Neuronal stem cell (in vitro differentiated cells): Measurements from ENCODE around the gene DAPK1.

Source experiments
- DNase-seq: peaks from one replicate; pipeline ENCODE4 v3.0.0-alpha.2; 2013; ENCODE audit warnings: low spot score
- H2AFZ ChIP-seq: one replicate; pipeline ENCODE4 v1.6.1; 2013; ENCODE audit warnings: mild to moderate bottlenecking, low read length, inconsistent platforms
- H2AK5ac ChIP-seq: 2 replicates; pipeline ENCODE4 v1.6.1; 2013; ENCODE audit warnings: low read depth, mild to moderate bottlenecking, inconsistent platforms, low read length, moderate library complexity, mixed read lengths
- H2BK120ac ChIP-seq: 2 replicates; pipeline ENCODE4 v1.6.1; 2013; ENCODE audit warnings: low read depth, mild to moderate bottlenecking, inconsistent platforms, low read length, moderate library complexity, mixed read lengths
- H2BK12ac ChIP-seq: one replicate; pipeline ENCODE4 v1.6.1; 2013; ENCODE audit warnings: low read length, inconsistent platforms
- H2BK15ac ChIP-seq: 2 replicates; pipeline ENCODE4 v1.6.1; 2013; ENCODE audit warnings: mild to moderate bottlenecking, low read length, inconsistent platforms, mixed read lengths
- H2BK5ac ChIP-seq: one replicate; pipeline ENCODE4 v1.6.1; 2013; ENCODE audit warnings: inconsistent platforms, mild to moderate bottlenecking, low read length, moderate library complexity
- H3K14ac ChIP-seq: one replicate; pipeline ENCODE4 v1.6.1; 2013; ENCODE audit warnings: low read length, inconsistent platforms
- H3K18ac ChIP-seq: 2 replicates; pipeline ENCODE4 v1.6.1; 2013; ENCODE audit warnings: low read length, inconsistent platforms
- H3K23ac ChIP-seq: 2 replicates; pipeline ENCODE4 v1.6.1; 2013; ENCODE audit warnings: low read depth, mild to moderate bottlenecking, mixed read lengths, low read length, inconsistent platforms; ENCODE audit not compliant: poor library complexity
- H3K27ac ChIP-seq: replicated peaks from 3 replicates; pipeline ENCODE4 v1.5.1; 2013; ENCODE audit warnings: low read length, inconsistent platforms
- H3K27me3 ChIP-seq, 3 experiments: 2 replicates each; pipeline ENCODE4 v1.6.1; 2013; ENCODE audit warnings: low read length in 3 of 3, mild to moderate bottlenecking in 2 of 3, inconsistent platforms in 1 of 3, low read depth in 1 of 3, mixed read lengths in 1 of 3, moderate library complexity in 1 of 3; ENCODE audit not compliant: control insufficient read depth in 3 of 3, insufficient read depth in 3 of 3
- H3K36me3 ChIP-seq, 2 donors: replicated peaks in 1 of 2; 2 replicates each; pipeline ENCODE4 v1.6.1; 2013; ENCODE audit warnings: low read length in 2 of 2; ENCODE audit not compliant: control insufficient read depth in 2 of 2, insufficient read depth in 2 of 2
- H3K4ac ChIP-seq: 2 replicates; pipeline ENCODE4 v1.6.1; 2013; ENCODE audit warnings: inconsistent platforms, mild to moderate bottlenecking, low read length, moderate library complexity
- H3K4me1 ChIP-seq, 2 donors: 1 replicate in 1 of 2; 2 replicates in 1 of 2; pipeline ENCODE4 v1.6.1; 2013; ENCODE audit warnings: low read length in 2 of 2, low read depth in 1 of 2; ENCODE audit not compliant: control insufficient read depth in 2 of 2, insufficient read depth in 1 of 2
- H3K4me2 ChIP-seq: one replicate; pipeline ENCODE4 v1.6.1; 2013; ENCODE audit warnings: mild to moderate bottlenecking, low read length, inconsistent platforms; ENCODE audit not compliant: insufficient read depth, poor library complexity, severe bottlenecking
- H3K4me3 ChIP-seq, 2 donors: 2 replicates each; pipeline ENCODE4 v1.5.1; 2013; ENCODE audit warnings: low read length in 2 of 2, mild to moderate bottlenecking in 2 of 2, inconsistent platforms in 1 of 2, moderate library complexity in 1 of 2
- H3K79me1 ChIP-seq: one replicate; pipeline ENCODE4 v1.6.1; 2013; ENCODE audit warnings: low read depth, mild to moderate bottlenecking, inconsistent platforms, low read length, moderate library complexity
- H3K9ac ChIP-seq: one replicate; pipeline ENCODE4 v1.6.1; 2013; ENCODE audit warnings: mild to moderate bottlenecking, low read depth, low read length, inconsistent platforms; ENCODE audit not compliant: poor library complexity
- H3K9me3 ChIP-seq, 2 donors: replicated peaks in 1 of 2; 2 replicates each; pipeline versions ENCODE3 to v1.6.1; 2013; ENCODE audit warnings: low read length in 2 of 2, mild to moderate bottlenecking in 2 of 2, inconsistent platforms in 1 of 2, low read depth in 1 of 2, mixed read lengths in 1 of 2, moderate library complexity in 1 of 2; ENCODE audit not compliant: control insufficient read depth in 2 of 2, insufficient read depth in 1 of 2
- H4K8ac ChIP-seq: one replicate; pipeline ENCODE4 v1.6.1; 2013; ENCODE audit warnings: low read depth, mild to moderate bottlenecking, inconsistent platforms, low read length, moderate library complexity
- H4K91ac ChIP-seq: one replicate; pipeline ENCODE4 v1.6.1; 2013; ENCODE audit warnings: low read length, low read depth, mild to moderate bottlenecking, inconsistent platforms; ENCODE audit not compliant: poor library complexity
- WGBS, 2 donors: extraction: QIAGEN DNeasy Blood & Tissue Kit; methylation state at CpG; one replicate each; pipeline ENCODE4 v1.1.7; 2013; ENCODE audit warnings: missing lambda C conversion rate in 2 of 2, mixed read lengths in 1 of 2; ENCODE audit not compliant: insufficient read length in 2 of 2, insufficient replicate concordance in 1 of 2; ENCODE audit errors: extremely low coverage in 2 of 2; 5-methylcytosine and 5-hydroxymethylcytosine counted together

The DAPK1 gene

GRCh38 chr9:87749335-87750035 is 251.8 kb downstream of the DAPK1 start:
- WGBS, 2 donors = no CpG with 5 or more reads among the region's 5 CpGs

GRCh38 chr9:87750726-87751125 is 253.1 kb downstream of the DAPK1 start:
- no peak overlapping the region for H2AK5ac ChIP-seq
- H2BK15ac ChIP-seq = no peak overlapping the region
- H3K36me3 ChIP-seq = no peaks in the 10 kb centered on the region
- no peak overlapping the region for H3K18ac ChIP-seq
- H3K4ac ChIP-seq = no peak overlapping the region
- no peak overlapping the region for H3K9ac ChIP-seq
- H2AFZ ChIP-seq = no peak overlapping the region
- no peak overlapping the region for H3K14ac ChIP-seq
- no peak for DNase-seq
- no peaks in the 10 kb centered on the region for H3K9me3 ChIP-seq
- H3K4me3 ChIP-seq = no peak overlapping the region
- H4K91ac ChIP-seq = no peak overlapping the region
- no peak overlapping the region for H3K23ac ChIP-seq
- no peak overlapping the region for H2BK12ac ChIP-seq
- peaks cover 0 to 3% of the 10 kb centered on the region in 2 donors for H3K4me1 ChIP-seq
- H2BK120ac ChIP-seq = no peak overlapping the region
- H2BK5ac ChIP-seq = no peak overlapping the region
- no peak overlapping the region for H3K27ac ChIP-seq
- no peak overlapping the region for H4K8ac ChIP-seq
- H3K27me3 ChIP-seq = no peaks in the 10 kb centered on the region
- no CpG with 5 or more reads among the region's 2 CpGs for WGBS, 2 donors
- H3K79me1 ChIP-seq = no peaks in the 10 kb centered on the region
- no peak overlapping the region for H3K4me2 ChIP-seq

More at GRCh38 chr9:87749335-87750035, 251.8 kb downstream of the DAPK1 start:
- Histone ChIP-seq H4K91ac (no peak overlapping the region), H2AK5ac (no peak overlapping the region), H2BK5ac (no peak overlapping the region), H2BK12ac (no peak overlapping the region), H3K79me1 (no peaks in the 10 kb centered on the region), H3K4ac (no peak overlapping the region), H3K4me3 (no peak overlapping the region), H3K9ac (no peak overlapping the region), H3K18ac (no peak overlapping the region), H3K27me3 (no peaks in the 10 kb centered on the region), H3K4me1 (peaks cover 0 to 3% of the 10 kb centered on the region in 2 donors), H3K14ac (no peak overlapping the region), H3K23ac (no peak overlapping the region), H3K9me3 (no peaks in the 10 kb centered on the region), H3K4me2 (no peak overlapping the region), H4K8ac (no peak overlapping the region), H2AFZ (no peak overlapping the region), H2BK15ac (no peak overlapping the region), H3K27ac (no peak overlapping the region), H3K36me3 (no peaks in the 10 kb centered on the region), H2BK120ac (no peak overlapping the region)
- DNase-seq = no peak

GRCh38 chr9:87751423-87751822 is 253.8 kb downstream of the DAPK1 start:
- Histone ChIP-seq H3K27me3 (no peaks in the 10 kb centered on the region), H4K8ac (no peak overlapping the region), H2BK120ac (no peak overlapping the region), H3K4me2 (no peak overlapping the region), H3K27ac (no peak overlapping the region), H2BK5ac (no peak overlapping the region), H3K14ac (no peak overlapping the region), H3K79me1 (no peaks in the 10 kb centered on the region), H3K9ac (no peak overlapping the region), H2AFZ (no peak overlapping the region), H3K36me3 (no peaks in the 10 kb centered on the region), H3K4me3 (no peak overlapping the region), H2BK12ac (no peak overlapping the region), H3K18ac (no peak overlapping the region), H3K4me1 (peaks cover 0 to 3% of the 10 kb centered on the region in 2 donors), H2BK15ac (no peak overlapping the region), H3K4ac (no peak overlapping the region), H3K9me3 (no peaks in the 10 kb centered on the region), H2AK5ac (no peak overlapping the region), H3K23ac (no peak overlapping the region), H4K91ac (no peak overlapping the region)
- WGBS, 2 donors = no CpG with 5 or more reads among the region's 3 CpGs
- DNase-seq = no peak

GRCh38 chr9:87751868-87752267 is 254.2 kb downstream of the DAPK1 start:
- no peak for DNase-seq
- WGBS, 2 donors = no CpG with 5 or more reads among the region's 4 CpGs
- Histone ChIP-seq H2AK5ac (no peak overlapping the region), H3K23ac (no peak overlapping the region), H4K8ac (no peak overlapping the region), H3K4me1 (peaks cover 0 to 3% of the 10 kb centered on the region in 2 donors), H3K4me2 (no peak overlapping the region), H3K4me3 (no peak overlapping the region), H3K79me1 (no peaks in the 10 kb centered on the region), H2AFZ (no peak overlapping the region), H2BK12ac (no peak overlapping the region), H3K9me3 (no peaks in the 10 kb centered on the region), H3K14ac (no peak overlapping the region), H3K18ac (no peak overlapping the region), H4K91ac (no peak overlapping the region), H2BK15ac (no peak overlapping the region), H3K27me3 (no peaks in the 10 kb centered on the region), H3K27ac (no peak overlapping the region), H2BK120ac (no peak overlapping the region), H3K36me3 (no peaks in the 10 kb centered on the region), H3K9ac (no peak overlapping the region), H3K4ac (no peak overlapping the region), H2BK5ac (no peak overlapping the region)
